CD4-positive, alpha-beta T cell treated with Interferon alpha-2 for 1 hour (primary cell): ENCODE measurements around the gene LMOD1.

Experiments used
- DNase-seq, 2 donors: peaks; one replicate each; pipeline ENCODE4 v3.0.0-alpha.2; 2020 to 2022

LMOD1 gene

GRCh38 chr1:201851949-201852348 is 94.4 kb downstream of the LMOD1 start:
- no peak for DNase-seq

GRCh38 chr1:201850053-201850397 is 96.3 kb downstream of the LMOD1 start:
- no peak for DNase-seq

- no peak for DNase-seq
Observed at GRCh38 chr1:201849372-201850052, 96.8 kb downstream of the LMOD1 start.

GRCh38 chr1:201848230-201848629 is 98.1 kb downstream of the LMOD1 start:
- no peak for DNase-seq

GRCh38 chr1:201847150-201847549 is 99.2 kb downstream of the LMOD1 start:
- DNase-seq = no peak
